ENCODE measurements around the gene S100A14. TPM values are rescaled to one million over a fixed set of nuclear protein-coding genes. Genes with fewer than 3 reads are reported as not detected.

Gene S100A14
- total RNA-seq, 6 experiments from 2014 or later: 1.8 to 14.0 (median 5.2) TPM

DNA sequence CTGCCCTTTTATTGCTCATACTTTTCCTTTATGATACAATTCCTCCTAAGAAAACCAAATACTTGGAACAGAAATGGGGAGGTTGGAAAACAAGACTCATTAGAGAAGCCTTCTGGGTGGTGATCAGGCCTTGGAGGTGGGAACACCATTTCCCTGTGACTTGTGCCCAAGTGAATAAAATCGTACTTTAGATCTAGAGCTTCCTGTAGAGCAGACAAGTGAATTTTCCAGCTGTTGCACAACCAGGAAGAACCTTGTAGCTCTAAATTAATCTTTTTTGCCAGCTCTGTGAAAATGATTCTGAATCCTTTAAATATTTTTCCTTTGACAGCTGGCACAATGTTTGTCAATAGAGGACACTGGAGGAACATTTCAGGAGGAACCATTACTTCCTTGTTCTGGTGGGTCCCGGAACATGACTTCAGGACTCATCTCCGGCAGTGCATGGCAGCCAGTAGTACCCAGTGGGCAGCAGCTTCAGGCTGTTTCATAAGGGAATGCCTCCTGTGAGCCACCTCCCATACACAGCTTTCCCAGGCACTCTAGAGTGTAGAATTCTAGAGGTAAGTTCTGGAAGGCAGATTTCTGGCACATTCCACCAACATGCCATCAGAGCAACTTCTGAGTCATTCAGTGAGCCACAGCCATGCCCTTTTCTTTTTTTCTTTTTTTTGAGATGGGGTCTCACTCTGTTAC, 36.8 kb upstream of the S100A14 start:
- 48% methylated on average over 3 of the region's 3 CpGs for WGBS (ENCODE audit: insufficient coverage, low coverage, low lambda C conversion rate, missing lambda C conversion rate)

DNA sequence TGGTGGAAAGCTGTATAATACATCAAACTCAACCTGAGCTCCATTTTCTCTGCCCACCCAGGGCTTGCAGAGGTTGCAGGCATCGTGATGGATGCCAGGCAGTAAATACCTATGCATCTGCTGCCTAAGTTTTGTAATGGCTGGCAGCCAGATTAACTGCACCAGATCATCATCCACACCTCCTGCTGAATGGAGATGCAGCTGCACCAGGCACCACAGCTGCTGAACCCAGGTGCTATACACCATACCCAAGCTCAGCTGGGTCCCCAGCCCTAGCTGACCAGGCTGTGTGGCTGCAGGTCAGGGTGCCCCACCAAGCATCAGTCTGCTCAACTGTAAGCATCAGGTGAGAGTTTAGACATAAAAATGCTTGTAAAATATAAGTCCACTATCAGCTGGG, 35.6 kb upstream of the S100A14 start:
- Histone ChIP-seq H3K4me3 (no peak overlapping the region), H3K36me3 (peaks cover 0 to under 1% (median 0%) of the 10 kb centered on the region in 4 donors), H3K9me3 (no peaks in the 10 kb centered on the region), H3K27ac (no peak overlapping the region), H3K4me1 (peaks cover 0 to 13% (median 6%) of the 10 kb centered on the region in 4 donors), H3K27me3 (no peaks in the 10 kb centered on the region)
- no peak for ATAC-seq
- intact Hi-C loops (cut with DNase I): no loop called here
- TF ChIP-seq POLR2A (IDR thresholded peaks at IDR 0.05): no peak
- TF ChIP-seq, protein P1, sequence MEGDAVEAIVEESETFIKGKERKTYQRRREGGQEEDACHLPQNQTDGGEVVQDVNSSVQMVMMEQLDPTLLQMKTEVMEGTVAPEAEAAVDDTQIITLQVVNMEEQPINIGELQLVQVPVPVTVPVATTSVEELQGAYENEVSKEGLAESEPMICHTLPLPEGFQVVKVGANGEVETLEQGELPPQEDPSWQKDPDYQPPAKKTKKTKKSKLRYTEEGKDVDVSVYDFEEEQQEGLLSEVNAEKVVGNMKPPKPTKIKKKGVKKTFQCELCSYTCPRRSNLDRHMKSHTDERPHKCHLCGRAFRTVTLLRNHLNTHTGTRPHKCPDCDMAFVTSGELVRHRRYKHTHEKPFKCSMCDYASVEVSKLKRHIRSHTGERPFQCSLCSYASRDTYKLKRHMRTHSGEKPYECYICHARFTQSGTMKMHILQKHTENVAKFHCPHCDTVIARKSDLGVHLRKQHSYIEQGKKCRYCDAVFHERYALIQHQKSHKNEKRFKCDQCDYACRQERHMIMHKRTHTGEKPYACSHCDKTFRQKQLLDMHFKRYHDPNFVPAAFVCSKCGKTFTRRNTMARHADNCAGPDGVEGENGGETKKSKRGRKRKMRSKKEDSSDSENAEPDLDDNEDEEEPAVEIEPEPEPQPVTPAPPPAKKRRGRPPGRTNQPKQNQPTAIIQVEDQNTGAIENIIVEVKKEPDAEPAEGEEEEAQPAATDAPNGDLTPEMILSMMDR (IDR thresholded peaks at IDR 0.05): no peak
- WGBS (ENCODE audit: insufficient coverage, low coverage, low lambda C conversion rate, missing lambda C conversion rate): 100% methylated on average over 1 of the region's 1 CpG
- DNase-seq: no peak

More for the DNA sequence above, 36.8 kb upstream of the S100A14 start:
- Histone ChIP-seq H3K27me3 (no peaks in the 10 kb centered on the region), H3K9me3 (no peaks in the 10 kb centered on the region), H3K4me3 (no peak overlapping the region), H3K36me3 (no peaks in the 10 kb centered on the region), H3K4me1 (peaks cover 0 to 13% (median 7%) of the 10 kb centered on the region in 4 donors), H3K27ac (no peak overlapping the region)
- peak; percentile 15 to 41 (median 28) for ATAC-seq
- intact Hi-C loops (cut with DNase I): no loop called here
- DNase-seq: no peak
- TF ChIP-seq, protein P1 (IDR thresholded peaks at IDR 0.05): no peak
- TF ChIP-seq POLR2A (IDR thresholded peaks at IDR 0.05): no peak

DNA sequence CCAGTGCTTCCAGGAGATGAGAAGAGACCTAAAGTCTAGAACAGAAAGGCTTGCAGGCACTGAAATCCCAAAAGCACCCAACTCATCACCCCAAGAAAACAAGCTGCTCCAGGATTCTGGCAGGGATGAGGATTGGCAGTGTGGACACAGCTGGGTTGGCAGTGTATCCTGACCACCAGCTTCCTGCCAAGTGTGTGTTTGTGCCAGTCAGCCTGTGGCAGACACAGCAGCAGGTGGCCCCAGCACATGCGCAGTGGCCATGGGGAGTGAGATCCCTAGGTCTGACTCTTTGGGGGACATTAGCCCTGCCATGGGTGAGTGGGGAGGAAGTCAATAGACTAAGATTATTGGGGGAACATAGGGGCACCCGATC, 33.7 kb upstream of the S100A14 start:
- H3K4me3 ChIP-seq: no peak overlapping the region
- no peak overlapping the region for H3K27ac ChIP-seq
- TF ChIP-seq POLR2A (IDR thresholded peaks at IDR 0.05): no peak
- TF ChIP-seq, protein P1 (IDR thresholded peaks at IDR 0.05): no peak
- intact Hi-C loops (cut with DNase I): loop anchor here in 1 of 2 donors (10.0 kb wide), 1 partner anchor 75 kb away; no protein-coding TSS in a partner anchor
- peaks cover 0 to 13% (median 6%) of the 10 kb centered on the region in 4 donors for H3K4me1 ChIP-seq
- peak; percentile 90 to 94 (median 93) for ATAC-seq
- no peaks in the 10 kb centered on the region for H3K9me3 ChIP-seq
- WGBS (ENCODE audit: insufficient coverage, low coverage, low lambda C conversion rate, missing lambda C conversion rate): 50% methylated on average over 2 of the region's 2 CpGs
- no peaks in the 10 kb centered on the region for H3K27me3 ChIP-seq
- peaks cover 0 to 19% (median 14%) of the 10 kb centered on the region in 4 donors for H3K36me3 ChIP-seq
- DNase-seq: peak; percentile 84 to 93 (median 93)

DNA sequence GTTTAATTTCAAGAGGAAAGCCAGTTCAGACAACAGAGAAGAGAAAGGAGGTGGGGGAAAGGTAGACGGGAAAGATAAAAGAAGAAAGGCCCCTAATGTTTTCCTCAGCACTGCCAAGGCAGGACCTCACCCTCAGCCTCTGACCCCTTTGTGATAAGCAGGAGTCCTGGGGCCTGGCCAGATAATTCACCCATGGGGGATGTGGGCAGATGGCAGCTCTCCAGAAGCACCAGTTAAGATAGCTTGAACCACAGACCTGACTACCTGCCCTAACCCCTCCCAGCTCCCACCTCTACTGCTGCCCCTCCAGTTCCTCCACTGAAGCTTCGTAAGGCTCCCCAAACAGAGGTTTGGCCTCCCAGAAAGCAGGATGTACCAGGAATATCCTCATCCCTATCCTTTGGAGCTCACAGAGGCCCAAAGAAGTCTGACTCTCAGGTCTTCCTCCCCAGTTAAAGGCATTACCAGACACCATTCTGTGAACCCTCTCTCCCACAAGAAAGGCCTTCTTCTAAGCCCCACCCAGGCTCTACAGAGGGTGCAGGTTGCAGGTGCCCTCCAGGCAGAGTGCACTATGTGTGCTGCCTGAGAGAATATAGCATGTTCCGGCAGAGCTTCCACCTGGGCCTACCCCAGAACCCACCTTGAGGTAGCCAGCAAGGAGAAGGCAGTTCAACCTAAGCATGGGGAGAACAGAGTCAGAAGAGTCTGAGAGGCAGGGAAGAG, 33.2 kb upstream of the S100A14 start:
- Histone ChIP-seq H3K36me3 (peaks cover 0 to 24% (median 17%) of the 10 kb centered on the region in 4 donors), H3K4me1 (peaks cover 0 to 17% (median 8%) of the 10 kb centered on the region in 4 donors), H3K9me3 (no peaks in the 10 kb centered on the region), H3K27ac (no peak overlapping the region), H3K27me3 (no peaks in the 10 kb centered on the region), H3K4me3 (no peak overlapping the region)
- DNase-seq (peak in 1 of 3 donors; percentile 45), ATAC-seq (peak in 3 of 4 donors; percentile 5 to 23 (median 7))
- intact Hi-C loops (cut with DNase I): loop anchor here in 1 of 2 donors (10.0 kb wide), 1 partner anchor 74 kb away; no protein-coding TSS in a partner anchor
- TF ChIP-seq, protein P1 (IDR thresholded peaks at IDR 0.05): no peak
- no peak for TF ChIP-seq POLR2A (IDR thresholded peaks at IDR 0.05)
- WGBS (ENCODE audit: insufficient coverage, low coverage, low lambda C conversion rate, missing lambda C conversion rate): 4% methylated on average over 2 of the region's 3 CpGs

All from right lobe of liver (tissue), 6 donors.